Stimulated activated CD8-positive, alpha-beta memory T cell treated with anti-CD3 and anti-CD28 coated beads, Interleukin-4, amount 100 ng/mL, for 1 hour (primary cell): ENCODE results near the gene TMTC2.
A peak's percentile ranks its signal among the peaks of the same experiment; 100 is the strongest.

Experiments
- DNase-seq, 2 donors: peaks; one replicate each; pipeline ENCODE4 v3.0.0-alpha.2; 2020; ENCODE audit warnings: low read depth in 2 of 2, low spot score in 1 of 2

The TMTC2 gene

DNA sequence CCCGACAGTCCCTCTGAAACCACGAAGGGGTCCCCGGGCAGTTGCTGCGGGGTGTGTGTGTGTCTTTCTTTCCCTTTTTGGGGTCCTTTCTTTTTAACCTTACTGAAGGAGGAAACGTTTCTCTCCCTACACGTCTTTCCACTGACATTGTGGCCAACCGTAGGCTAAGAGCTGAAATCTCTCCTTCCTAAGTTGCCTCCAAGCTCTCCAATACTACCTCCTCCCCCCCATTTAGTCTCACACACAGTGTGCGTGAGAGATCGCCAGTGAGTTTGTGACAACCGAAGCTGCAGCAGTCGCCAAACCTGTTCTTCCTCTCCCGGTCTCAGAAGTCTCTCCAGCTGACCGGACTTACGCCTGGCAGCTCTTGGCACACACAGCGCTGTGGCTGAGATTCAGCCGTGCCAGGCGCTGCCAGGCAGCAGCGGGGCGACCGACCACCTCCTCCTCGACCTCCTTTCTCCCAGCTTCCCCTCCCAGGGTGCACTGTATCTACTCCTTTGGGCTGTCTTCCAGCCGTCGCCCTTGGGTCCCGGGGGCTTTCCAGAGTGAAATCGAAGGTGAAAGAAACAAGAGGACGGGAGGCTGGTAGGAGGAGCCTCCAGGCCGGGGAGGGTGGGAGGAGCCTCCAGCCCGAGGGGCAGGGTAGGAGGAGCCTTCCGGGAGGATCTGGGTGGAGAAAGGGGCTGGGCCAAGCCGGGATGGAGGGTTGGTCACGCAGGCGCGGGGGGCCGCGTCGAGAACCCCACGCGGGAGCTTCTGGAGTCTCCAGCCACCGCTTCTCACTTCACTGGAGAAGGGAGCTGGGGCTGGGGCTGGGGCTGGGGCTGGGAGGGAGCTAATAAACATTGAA, at the start of gene TMTC2:
Gene TMTC2, plus strand, starts transcription at position 739 of the 853 bp plus-strand sequence.
- peak; percentile 71 to 78 for DNase-seq

GRCh38 chr12:82638324-82638723, 48.4 kb upstream of the TMTC2 start:
- no peak for DNase-seq

DNA sequence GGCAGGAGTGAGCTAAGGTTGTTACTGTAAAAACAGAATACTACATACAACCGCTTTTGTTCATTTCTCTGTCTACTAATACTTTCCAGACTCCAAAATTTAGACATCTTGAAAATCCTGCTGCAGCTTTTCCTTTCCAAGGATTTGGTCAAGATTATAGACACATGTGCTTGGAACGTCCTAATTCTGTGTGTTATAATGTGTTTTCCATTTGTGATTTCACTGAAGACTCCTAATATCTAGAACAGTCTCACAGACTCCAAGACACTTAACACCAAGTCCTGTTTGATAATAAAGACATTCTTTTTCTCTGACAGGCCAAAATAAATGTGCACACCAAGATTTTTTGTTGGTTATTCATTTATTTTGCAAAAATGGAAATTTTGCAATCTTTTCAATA, 41.8 kb upstream of the TMTC2 start:
- no peak for DNase-seq

GRCh38 chr12:82645414-82645813, 41.3 kb upstream of the TMTC2 start:
- DNase-seq: no peak

GRCh38 chr12:82647853-82648252, 38.9 kb upstream of the TMTC2 start:
- no peak for DNase-seq

- no peak for DNase-seq
These were observed 38.3 kb upstream of the TMTC2 start for GRCh38 chr12:82648259-82648909.

GRCh38 chr12:82650627-82651337, 35.9 kb upstream of the TMTC2 start:
- no peak for DNase-seq

GRCh38 chr12:82651489-82651888, 35.2 kb upstream of the TMTC2 start:
- no peak for DNase-seq

GRCh38 chr12:82652071-82652470, 34.6 kb upstream of the TMTC2 start:
- no peak for DNase-seq

- DNase-seq: no peak
These were observed 31.0 kb upstream of the TMTC2 start for GRCh38 chr12:82655751-82656150.

DNA sequence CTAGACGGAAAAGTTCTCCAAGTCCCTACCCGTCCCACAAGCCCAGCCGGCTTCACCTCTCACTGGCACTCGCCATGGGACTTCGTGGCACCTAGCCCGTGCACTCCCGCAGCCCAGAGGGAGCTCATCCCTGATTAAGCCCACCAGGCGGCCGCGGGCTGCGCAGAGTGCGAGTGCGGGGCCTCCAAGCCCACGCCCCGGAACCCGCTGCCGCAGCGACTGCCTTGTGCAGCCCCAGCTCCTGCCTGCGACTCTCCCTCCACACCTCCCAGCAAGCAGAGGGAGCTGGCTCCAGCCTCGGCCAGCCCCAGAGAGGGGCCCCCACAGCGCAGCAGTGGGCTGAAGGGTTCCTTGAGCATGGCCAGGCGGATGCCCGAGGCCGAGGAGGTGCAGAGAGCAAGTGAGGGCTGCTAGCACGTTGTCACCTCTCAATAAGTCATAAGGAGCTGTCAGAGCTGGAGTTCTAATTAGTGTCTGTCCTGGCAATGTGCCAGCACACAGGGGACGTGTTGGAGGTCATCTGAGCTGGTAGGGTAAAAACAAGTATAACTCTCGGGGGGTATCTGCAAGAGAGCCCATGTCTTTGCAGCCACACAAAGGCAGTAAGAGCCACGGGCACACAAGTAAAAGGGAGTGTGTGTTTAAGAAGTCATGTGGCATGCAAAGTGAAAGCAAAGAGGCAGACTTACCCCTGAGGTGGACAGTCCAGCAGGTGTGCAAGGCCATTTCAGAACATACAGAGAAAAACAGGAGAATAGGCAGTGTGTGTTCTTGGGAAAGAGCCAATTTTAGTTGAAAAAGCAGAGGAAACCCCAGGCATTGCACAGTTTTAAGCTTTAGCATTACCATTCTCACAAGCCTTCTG, 27.1 kb upstream of the TMTC2 start:
- DNase-seq: no peak

DNA sequence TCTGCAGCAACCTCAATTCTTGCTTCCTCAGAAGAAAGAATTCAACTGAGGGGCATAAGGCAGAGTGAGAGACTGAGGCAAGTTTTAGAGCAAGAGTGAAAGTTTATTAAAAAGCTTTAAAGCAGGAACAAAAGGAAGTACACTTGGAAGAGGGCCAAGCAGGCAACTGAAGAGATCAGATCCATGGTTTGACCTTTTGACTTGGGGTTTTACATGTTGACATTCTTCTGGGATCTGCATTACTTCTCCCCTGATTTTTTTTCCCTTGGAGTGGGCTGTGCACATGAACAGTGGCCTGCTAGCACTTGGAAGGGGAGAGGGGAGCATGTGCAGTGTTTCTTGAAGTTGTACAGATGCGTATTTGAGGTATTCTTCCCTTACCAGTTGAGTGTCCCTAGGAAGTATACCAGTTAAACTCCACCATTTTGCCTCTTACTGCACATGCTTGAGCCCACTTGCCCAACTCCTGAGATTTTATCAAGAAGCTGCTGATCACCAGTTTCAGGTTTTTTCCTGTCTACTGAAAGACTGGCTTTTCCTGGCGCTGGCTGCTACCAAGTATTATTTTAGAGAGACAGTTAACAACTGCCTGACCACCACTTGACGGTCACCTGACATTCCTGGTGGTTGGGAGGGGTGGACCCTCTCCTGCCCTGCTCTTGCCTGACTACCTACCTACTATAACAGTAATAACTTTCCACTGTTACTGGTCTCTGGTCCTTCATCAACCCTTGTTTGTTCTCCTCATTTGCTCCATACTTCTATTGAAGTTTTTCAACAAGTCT, 26.0 kb upstream of the TMTC2 start:
- DNase-seq: no peak

DNA sequence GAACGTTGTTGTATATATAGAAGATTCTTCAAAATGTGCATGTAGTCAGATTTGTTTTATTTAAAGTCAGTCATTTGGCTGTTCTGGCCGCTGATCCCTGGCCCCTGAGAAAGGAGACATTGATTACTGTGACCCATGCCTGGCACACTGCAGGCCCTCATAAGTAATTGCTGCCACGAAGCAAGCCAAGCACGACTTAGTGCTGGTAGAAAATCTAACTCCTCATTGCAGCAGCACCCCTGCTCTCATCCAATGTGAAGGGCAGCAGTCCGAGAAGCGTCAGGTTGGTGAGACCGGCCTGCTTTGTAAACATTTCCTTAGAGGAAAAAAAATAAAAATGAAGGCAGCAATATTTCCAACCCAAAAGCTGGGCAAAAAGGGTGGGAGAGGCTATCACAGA, 22.8 kb upstream of the TMTC2 start:
- no peak for DNase-seq

GRCh38 chr12:82665142-82665923, 21.4 kb upstream of the TMTC2 start:
- no peak for DNase-seq

DNA sequence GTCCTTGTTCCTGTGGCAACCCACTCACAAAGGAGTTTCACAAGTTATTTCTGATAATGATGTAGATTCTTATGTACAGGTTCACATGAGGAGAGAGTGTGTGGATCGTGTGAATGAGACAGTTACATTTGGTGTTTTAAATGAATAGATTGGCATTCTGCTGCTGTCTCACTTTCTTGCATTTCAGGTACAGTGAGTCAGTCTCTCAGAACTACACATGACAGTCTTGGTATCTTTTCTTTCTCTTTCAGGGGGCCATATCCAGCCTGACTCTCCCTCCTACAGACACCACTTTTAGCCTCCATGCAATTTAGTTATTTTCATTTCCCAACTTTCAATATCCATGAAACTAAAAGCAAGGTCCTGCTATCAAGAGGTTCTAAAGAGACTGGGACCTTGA, 19.9 kb upstream of the TMTC2 start:
- DNase-seq: no peak

- no peak for DNase-seq
These were observed 15.0 kb upstream of the TMTC2 start for GRCh38 chr12:82671673-82672195.

DNA sequence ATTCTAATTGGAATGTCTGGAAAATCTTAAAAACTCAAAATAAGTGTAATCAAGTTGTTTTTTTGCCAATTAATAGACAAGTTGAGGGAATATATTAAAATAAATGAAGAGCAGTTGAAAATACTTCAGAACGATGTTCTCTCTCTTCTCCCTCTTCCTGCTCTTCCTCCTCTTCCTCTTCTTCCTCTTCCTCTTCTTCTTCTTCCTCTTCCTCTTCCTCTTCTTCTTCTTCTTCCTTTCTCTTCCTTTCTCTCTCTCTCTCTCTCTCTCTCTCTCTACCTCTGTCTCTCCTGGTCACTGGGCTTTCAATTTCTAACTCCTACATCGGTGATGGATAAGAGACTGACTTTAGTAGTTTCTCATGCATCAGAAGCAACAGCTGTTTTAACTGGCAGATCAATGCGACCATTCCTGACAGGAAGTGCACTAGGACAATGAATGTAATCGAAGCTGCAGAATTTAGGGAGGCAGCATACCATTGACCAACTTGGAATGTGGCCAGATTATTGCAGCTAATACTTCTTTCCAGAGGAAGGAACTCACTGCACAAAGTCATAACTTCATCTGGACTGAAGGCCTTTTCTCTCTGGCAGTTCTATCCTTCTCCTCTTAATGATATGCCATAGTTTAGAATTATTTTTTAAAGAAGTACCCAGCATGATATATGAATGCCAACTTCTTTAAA, 13.8 kb upstream of the TMTC2 start:
- no peak for DNase-seq

DNA sequence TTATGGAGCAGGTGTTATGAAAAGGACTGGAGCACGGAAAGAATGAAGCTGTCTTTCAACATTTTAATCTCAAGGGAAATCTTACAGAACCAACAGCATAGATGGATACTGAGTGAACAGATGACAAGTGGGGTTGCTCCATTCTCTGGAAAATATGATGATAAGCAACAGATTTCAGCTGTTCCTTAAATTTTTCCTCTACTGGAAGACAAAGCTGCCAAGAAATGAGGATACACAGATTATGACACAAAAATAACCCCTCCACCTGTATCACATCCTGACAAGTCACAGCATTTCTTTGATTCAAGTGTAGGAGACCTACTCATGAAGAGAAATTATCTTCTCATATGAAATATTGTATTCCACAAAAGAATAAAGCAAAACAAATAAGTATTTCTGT, 13.0 kb upstream of the TMTC2 start:
- no peak for DNase-seq

DNA sequence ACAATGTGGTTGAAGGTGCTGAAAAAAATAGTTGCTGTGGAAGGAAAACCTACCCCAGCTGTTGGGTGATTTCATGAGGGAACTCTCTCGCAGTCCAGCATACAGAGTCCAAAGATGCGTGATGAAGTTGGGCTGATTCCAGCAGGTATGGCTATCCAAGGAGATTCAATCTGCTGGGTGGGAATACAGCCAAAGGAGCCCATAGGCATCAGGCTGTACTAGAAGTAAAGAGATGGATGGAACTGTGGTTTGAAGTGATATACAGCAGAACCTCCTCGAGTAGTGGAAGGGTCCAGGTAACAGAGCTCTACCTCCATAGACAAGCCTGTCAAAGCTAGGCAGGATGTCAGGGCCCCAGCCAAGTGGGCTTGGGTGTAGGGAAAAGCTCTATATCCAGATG, 11.5 kb upstream of the TMTC2 start:
- no peak for DNase-seq
